Measurements from ENCODE around the gene COL8A1. TPM values are rescaled to one million over a fixed set of nuclear protein-coding genes. Genes with fewer than 3 reads are reported as not detected.

Gene COL8A1
- total and polyA plus RNA-seq, 8 donors: 0.24 to 10.1 (median 0.59) TPM

- no peak for FAIRE-seq
- WGBS, 2 donors: 74 to 84% methylated on average over 9 of the region's 9 CpGs
- TF ChIP-seq CTCF (IDR thresholded peaks at IDR 0.05): no peak
- no peak overlapping the region for H3K27ac ChIP-seq
- DNase-seq: no peak
- H3K4me3 ChIP-seq: no peak overlapping the region
- no peaks in the 10 kb centered on the region for H3K36me3 ChIP-seq
- no peaks in the 10 kb centered on the region for H3K9me3 ChIP-seq
- intact Hi-C loops (cut with DNase I): no loop called here
- no peak for ATAC-seq
- peaks cover 0 to 3% (median 0%) of the 10 kb centered on the region in 4 donors for H3K27me3 ChIP-seq
- no peaks in the 10 kb centered on the region for H3K4me1 ChIP-seq
Observed at GRCh38 chr3:99699841-99700240, 61.4 kb downstream of the COL8A1 start.

GRCh38 chr3:99700631-99701268 lies 62.4 kb downstream of the COL8A1 start:
- Histone ChIP-seq H3K27me3 (peaks cover 0 to 3% (median 0%) of the 10 kb centered on the region in 4 donors), H3K27ac (no peak overlapping the region), H3K4me3 (no peak overlapping the region), H3K4me1 (no peaks in the 10 kb centered on the region), H3K36me3 (no peaks in the 10 kb centered on the region), H3K9me3 (no peaks in the 10 kb centered on the region)
- DNase-seq: no peak
- TF ChIP-seq CTCF (IDR thresholded peaks at IDR 0.05): no peak
- ATAC-seq: no peak
- FAIRE-seq: no peak
- WGBS, 2 donors: 74 to 77% methylated on average over 8 of the region's 8 CpGs
- intact Hi-C loops (cut with DNase I): no loop called here

GRCh38 chr3:99702953-99703943 lies 64.9 kb downstream of the COL8A1 start:
- intact Hi-C loops (cut with DNase I): no loop called here
- no peak for ATAC-seq
- no peaks in the 10 kb centered on the region for H3K36me3 ChIP-seq
- H3K9me3 ChIP-seq: no peaks in the 10 kb centered on the region
- TF ChIP-seq CTCF (IDR thresholded peaks at IDR 0.05): no peak
- H3K4me3 ChIP-seq: no peak overlapping the region
- DNase-seq: no peak
- peaks cover 0 to 3% (median 0%) of the 10 kb centered on the region in 4 donors for H3K27me3 ChIP-seq
- no peak for FAIRE-seq
- H3K4me1 ChIP-seq: no peaks in the 10 kb centered on the region
- no peak overlapping the region for H3K27ac ChIP-seq
- 63 to 75% methylated on average over 7 of the region's 7 CpGs for WGBS, 2 donors

- WGBS, 2 donors: 46 to 52% methylated on average over 2 of the region's 2 CpGs
- no peak overlapping the region for H3K27ac ChIP-seq
- intact Hi-C loops (cut with DNase I): no loop called here
- FAIRE-seq: no peak
- DNase-seq: no peak
- H3K9me3 ChIP-seq: no peaks in the 10 kb centered on the region
- H3K27me3 ChIP-seq: no peaks in the 10 kb centered on the region
- ATAC-seq: no peak
- H3K4me3 ChIP-seq: no peak overlapping the region
- TF ChIP-seq CTCF (IDR thresholded peaks at IDR 0.05): no peak
- H3K36me3 ChIP-seq: no peaks in the 10 kb centered on the region
- no peaks in the 10 kb centered on the region for H3K4me1 ChIP-seq
Observed at GRCh38 chr3:99704417-99704816, 66.0 kb downstream of the COL8A1 start.
